NCI-H2227 (cell line): ENCODE measurements around the gene ATP1A2.

Experiments
- DNase-seq: peaks from one replicate; lab custom pipeline; 2025; ENCODE audit not compliant: unreplicated experiment; lab: John Stamatoyannopoulos, UW

Gene ATP1A2

DNA sequence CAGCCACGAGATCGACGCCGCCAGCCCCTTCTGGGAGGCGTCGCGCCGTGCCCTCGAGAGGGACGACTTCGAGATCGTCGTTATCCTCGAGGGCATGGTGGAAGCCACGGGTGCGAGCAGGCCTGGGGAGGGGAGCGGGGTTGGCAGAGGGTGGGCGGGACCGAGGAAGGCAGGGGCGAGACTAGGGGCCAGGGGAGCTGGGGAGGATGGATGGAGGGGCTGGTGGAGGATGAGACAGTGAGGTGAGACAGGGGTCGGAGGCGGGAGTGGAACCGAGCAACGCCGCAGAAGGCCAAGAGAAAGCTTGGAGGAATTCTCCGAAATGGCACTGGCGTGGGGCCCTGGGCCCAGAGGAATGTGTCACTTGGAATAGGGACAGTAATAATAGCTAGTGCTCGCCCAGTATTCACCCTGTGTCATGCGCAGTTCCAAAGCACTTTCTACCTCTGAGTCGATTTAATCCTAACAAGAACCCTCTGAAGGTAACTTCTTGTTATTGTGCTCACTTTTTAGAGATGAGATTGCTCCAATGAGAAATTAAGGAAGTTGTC, 30.7 kb upstream of the ATP1A2 start:
- DNase-seq: no peak

- DNase-seq: peak; percentile 80
Measured at GRCh38 chr1:160085686-160086455, 29.7 kb upstream of the ATP1A2 start.

DNA sequence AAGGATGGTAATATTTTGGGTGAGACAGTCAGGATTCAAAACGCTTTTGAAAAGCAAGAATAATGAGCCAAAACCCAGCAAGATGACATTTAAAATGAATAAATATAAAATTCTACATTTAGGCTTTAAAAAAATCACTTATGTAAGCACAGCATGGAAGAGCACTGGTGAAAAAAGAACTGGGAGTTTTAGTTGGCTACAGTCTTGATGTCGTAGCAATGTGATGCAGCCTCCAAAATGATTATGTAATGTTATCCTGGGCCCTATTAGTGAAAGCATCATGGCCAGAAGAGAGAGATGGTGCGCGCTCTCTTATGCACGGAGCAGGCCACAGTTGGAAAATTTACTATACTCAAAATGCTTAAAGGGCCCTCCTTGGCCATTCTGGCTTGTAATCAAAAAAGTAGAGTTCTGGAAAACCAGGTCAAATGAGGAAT, 29.1 kb upstream of the ATP1A2 start:
- no peak for DNase-seq

GRCh38 chr1:160087118-160087662, 28.4 kb upstream of the ATP1A2 start:
- DNase-seq: no peak

- no peak for DNase-seq
Measured at GRCh38 chr1:160089883-160090282, 25.7 kb upstream of the ATP1A2 start.

DNA sequence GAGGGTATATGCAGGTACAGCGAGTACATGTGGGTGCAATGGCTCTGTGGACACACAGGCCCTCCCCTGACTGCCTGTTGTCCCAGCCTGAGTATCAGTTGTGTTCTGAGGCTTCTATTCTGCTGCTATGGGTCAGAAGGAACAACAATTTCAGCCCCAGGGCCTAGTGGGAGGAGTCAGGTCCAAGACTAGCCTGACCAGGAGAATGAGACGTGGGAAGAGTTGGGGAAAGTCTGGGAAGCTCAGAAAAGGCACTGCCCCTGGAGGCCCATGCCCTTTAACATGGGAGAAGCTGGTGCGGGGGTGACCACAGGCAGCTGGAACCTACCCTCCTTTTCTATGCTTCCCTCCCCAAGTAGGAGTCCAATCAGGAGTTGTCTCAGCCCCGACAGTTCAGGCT, 24.8 kb upstream of the ATP1A2 start:
- no peak for DNase-seq

GRCh38 chr1:160091666-160092223, 23.8 kb upstream of the ATP1A2 start:
- DNase-seq: no peak

GRCh38 chr1:160092366-160093068, 23.0 kb upstream of the ATP1A2 start:
- no peak for DNase-seq

- DNase-seq: no peak
Measured at GRCh38 chr1:160093069-160093395, 22.5 kb upstream of the ATP1A2 start.

- DNase-seq: no peak
Measured at GRCh38 chr1:160093624-160094290, 21.8 kb upstream of the ATP1A2 start.

DNA sequence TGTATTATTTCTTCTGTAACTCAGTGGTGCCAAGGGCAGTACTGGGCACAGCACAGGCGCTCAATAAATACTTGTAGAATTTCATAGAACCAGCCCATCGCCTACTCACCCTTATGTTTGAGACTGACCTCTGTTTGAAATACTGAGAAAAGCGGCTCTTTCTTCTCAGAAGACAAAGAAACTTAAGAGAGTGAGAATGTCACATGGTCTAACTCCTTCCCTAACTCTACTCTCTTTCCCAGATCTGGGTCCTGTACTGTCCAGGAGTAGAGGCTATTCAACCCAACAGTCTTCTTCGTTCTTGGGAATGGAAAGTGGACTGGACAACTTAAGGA, 21.3 kb upstream of the ATP1A2 start:
- DNase-seq: no peak

- DNase-seq: no peak
Measured at GRCh38 chr1:160094806-160095205, 20.8 kb upstream of the ATP1A2 start.

DNA sequence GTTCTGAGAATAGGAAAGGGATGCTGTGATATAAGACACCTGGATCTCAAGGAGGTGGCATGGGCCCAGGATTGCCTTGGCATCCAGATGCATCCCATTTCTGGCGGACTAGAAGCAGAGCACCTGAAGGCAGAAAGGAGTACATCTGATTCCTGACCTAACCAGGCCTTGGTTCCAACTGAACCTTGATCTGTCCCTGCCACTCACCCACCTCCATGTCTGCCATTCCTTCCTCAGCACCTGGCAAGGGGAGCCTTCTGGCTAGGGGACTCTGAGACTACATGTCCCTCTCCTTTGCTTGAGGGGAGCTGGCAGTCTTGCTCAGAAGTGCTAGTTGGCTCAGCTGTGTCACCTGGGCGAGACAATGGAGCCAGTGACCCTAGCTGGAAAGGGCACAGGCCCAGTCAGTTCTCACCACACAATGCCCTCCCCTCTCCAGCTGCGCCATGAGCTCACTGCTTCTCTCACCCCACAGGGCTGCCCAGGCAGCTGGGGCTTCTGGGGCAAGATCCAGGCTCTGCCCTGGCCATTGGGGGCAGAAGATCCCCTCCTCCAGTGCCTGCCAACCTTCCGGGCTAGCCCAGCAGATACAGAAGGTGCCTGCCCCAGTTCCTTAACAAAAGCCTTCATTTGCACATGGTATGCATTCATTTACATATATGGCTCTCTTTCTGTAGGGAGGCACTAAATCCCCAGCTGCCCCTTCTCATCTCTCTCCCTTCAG, 20.0 kb upstream of the ATP1A2 start:
- no peak for DNase-seq

DNA sequence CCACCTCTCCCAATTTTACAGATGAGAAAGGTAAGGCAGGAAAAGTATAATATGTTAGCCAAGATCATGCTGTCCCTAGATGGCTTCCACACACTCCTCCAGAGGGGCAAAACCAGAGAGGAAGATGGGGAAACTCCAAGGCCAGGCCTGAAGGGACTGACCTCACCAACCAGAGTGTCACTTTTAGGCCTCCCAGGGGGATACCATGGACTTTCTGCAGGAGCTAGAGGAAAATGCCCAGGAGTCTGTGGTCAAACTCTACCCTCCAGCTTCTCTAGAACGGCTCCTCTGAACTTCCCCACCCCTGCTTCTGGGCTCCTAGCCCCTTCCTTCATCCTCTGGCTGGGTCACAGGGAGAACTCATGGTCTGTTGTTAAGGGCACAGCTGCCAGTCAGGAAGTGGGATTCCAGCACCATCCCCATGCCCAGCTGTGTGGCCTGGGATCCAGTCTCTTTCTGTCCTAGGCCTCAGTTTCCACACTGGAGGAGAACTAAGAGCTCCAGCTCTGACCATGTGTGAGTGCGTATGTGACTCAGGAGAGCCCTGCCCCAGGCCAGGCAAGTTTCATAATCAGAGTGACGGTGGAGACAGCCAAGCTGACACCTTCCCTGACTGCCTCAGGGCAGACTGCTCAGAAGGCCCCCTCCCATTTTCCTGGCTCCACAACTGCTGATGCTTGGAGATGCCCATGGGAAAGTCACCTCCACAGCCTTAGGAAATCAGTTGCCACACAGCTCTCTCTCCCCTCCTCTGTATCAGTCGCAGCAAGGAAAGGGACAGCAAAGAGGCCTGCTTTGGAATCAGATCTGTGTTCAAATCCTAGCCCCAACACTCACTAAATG, 19.1 kb upstream of the ATP1A2 start:
- DNase-seq: no peak

GRCh38 chr1:160097151-160097910, 18.2 kb upstream of the ATP1A2 start:
- no peak for DNase-seq

- peak; percentile 95 for DNase-seq
Measured at GRCh38 chr1:160097911-160098851, 17.4 kb upstream of the ATP1A2 start, which contains the start of gene IGSF8. Gene IGSF8, minus strand, starts transcription at chr1:160098619. Its CDS starts 147 bp downstream, at chr1:160098472.

GRCh38 chr1:160098852-160099561, 16.6 kb upstream of the ATP1A2 start:
- DNase-seq: peak; percentile 96
